Superior temporal gyrus (tissue), 1 donor: ENCODE measurements around the gene WDR5.

Source experiments
- DNase-seq: peaks from one replicate; pipeline ENCODE4 v3.0.0-alpha.2; 2016; ENCODE audit errors: extremely low spot score

WDR5 gene

DNA sequence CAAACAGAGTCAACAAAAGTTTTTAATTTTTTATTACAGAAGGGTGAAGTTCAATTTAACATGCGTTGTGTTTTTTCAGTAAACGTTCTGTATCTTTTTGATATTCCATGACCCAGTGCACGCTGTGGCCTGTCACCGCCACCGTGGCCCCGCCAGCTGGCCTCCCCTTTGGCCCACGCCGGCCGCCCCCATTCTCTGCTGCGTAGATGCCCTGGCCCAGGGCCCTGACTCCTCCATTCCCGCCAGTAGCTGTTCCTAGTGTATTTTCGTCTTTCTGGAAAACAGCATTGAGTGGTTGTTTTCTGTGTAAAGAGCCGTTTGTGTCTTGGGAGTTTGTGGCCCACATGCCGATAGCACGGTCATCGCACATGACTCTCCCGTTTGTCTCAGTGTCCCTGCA is 22.4 kb downstream of the WDR5 start:
- DNase-seq = no peak

DNA sequence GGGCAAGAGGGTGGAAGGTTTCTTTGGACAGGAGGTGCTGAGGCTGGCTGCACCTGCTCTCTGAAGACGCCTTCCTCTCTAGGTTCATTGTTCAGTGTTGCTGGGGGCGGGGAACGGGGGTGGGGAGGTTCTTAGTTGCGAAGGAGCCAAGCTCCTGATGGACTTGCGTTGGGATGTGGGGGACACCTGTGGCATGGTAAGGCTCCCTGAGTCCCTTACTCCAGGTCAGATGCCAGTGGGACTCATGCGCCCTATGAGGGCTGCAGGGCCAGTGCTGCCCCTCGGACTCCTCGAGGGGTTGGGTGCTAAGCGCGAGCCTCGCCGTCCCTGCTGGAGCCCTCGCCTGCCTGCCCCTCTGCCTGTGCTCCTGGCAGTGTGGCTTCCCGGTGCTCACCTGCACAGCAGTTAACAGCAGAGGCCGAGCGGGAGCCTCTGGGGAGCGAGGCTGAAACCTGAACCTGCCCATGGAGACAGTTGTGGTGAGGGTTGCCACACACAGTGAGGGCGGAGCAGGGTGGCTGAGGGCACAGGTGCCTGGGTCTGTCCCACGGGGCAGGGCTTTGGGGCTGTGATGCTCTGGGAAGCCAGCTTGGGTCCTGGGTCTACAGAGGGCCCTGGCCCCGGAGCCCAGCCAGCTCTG is 23.0 kb downstream of the WDR5 start:
- no peak for DNase-seq

DNA sequence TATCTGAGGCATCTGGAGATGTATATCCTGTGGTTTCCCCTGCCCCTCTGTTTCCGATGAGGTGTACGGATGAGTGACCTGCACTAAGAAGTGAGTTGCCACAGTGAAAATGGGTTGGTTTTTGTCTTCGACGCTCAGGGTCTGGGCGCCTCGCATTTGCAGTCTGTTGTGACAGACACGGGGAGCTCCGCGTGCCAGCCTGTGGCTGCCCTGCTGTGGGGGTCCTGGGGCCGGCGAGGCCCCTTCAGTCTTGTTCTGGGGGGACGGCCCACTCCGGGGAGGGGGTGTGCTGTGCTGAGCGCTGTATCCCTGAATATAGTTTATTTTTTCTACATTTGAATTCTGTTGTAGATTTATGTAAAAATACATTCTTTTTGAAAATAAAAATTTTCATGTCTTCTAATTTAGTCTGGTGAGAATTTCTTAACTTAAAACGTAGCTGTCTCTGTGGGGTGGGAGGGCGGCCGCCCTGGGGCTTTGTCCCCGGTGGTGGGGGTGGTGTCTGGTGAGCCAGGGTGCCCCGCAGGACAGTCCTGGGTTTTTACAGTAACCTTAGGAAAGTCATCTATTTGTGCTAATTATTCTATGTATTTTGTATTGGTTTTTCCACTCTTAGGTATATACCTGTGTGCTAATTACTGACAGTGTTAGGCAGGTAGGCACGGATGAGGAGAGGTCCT is 23.8 kb downstream of the WDR5 start:
- DNase-seq = no peak

DNA sequence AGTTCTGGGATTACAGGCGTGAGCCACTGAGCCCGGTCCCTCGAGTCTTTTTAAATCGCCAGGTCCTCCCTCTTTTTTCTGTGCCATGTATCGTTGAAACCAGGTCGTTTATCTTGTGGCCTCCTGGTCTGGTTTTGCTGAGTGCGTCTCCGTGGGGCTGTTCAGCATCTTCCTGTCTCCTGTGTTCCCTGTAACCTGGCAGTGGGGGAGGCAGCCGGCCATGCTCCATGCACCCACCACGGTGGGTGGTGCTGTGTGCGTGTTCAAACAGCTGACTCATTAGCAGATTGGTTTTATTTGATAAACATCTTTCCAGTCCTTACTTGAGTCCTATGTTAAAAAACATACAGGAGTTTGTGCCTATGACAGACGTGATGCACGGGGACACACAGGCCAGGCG is 25.8 kb downstream of the WDR5 start:
- no peak for DNase-seq

DNA sequence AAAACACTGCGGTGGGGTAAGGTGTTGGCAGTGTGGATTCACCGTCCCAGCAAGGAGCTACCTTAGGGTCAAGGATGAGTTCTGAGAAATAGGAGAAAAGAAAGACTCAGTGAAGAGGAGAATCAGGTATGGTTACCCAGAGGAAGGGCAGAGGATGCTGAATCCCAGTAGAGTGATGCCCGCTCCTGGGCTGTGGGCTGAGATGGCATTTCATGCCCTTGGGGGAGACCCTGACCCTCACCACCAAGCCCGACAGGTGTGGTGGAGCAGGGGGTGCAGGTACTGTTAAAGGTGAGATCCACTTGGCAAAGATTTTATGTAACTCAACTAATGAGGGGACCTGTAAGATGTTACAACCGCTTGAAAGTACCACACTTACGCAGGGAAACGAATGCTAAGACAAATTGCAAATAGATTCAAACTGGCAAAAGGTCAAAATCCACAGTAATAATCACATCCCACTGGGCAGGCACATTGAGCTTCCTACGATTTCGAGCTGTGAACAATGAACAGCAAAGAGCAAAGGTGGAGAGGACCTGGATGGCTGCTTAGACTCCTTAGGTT is 26.4 kb downstream of the WDR5 start:
- no peak for DNase-seq

DNA sequence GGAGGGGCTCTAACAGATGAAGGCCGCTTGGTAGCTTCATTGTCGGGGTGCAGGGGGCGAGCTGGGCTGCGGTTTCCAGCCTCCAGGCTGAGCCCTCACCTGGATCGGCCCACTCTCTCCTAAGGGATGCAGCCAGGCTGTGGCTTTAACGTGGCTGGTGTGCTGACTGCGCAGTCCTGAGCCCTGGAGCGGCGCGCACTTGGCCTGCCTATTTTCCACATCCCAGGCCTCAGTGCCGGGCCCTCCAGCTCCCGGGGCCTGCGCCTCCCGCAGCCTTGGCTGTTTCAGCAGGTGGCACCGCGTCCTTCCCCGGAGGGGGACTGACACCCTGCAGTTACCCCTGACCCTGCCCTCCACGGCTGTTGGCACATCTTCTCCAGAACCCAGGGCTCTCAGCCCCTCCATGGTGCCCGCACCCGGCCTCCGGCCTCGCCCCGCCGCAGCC is 27.1 kb downstream of the WDR5 start:
- no peak for DNase-seq

DNA sequence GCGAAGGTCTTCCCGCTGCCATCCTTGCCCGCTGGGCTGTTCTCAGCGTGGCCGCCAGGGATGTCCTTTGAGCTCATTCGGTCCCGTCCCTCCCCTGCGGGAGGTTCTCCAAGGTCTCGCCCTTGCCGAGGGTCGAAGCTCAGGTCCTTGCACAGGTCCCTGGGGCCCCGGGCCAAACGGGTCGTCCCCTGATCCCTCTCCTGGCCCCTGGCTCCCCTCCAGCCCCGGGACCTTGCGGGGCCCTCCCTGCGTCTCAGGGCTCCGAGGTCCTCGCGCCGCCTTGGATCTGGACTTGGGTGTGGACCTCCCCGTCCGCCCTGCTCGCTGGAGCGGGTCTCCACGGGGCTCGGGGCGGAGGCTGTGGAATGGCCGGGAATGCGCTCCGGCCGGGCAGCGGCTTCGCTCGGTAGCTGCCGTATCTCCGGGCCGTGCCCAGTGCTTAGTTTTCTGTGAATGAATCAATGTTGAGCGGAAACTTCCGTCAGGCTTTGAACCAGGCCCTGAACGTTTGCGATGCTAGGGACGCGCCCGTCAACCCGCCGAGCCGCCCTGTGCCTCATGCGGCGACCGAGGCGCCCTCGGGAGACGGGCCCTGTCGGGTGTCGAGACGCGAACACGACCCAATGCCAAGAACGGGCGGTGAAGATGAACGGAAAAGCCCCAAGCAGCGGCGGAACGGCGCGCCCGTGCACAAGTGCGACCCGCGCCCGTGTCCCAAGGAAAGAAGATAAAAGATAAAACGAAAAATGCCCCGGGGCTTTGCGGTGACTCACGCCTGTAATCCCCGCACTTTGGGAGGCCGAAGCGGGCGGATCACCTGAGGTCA is 27.7 kb downstream of the WDR5 start:
- DNase-seq = peak; percentile 38

DNA sequence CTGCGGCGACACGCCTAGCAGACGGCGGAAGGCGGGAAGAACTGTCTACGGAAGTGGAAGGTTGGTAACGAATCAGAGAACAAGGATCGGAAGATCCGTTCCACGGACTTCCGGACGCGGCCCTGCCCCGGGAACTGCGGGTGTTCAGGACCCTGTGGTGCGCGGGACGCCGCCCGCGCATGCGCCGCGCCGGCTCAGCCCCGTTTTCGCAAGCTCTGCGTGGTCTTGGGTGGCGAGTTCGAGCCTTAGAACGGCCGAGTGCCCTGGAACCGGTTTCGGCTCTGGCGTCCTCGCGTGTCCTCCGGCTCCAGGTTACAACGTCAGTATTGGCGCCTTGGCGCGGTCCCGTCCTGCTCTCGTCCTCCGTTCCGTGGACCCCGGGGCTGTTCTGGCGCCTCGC is 29.0 kb downstream of the WDR5 start:
- DNase-seq = no peak

DNA sequence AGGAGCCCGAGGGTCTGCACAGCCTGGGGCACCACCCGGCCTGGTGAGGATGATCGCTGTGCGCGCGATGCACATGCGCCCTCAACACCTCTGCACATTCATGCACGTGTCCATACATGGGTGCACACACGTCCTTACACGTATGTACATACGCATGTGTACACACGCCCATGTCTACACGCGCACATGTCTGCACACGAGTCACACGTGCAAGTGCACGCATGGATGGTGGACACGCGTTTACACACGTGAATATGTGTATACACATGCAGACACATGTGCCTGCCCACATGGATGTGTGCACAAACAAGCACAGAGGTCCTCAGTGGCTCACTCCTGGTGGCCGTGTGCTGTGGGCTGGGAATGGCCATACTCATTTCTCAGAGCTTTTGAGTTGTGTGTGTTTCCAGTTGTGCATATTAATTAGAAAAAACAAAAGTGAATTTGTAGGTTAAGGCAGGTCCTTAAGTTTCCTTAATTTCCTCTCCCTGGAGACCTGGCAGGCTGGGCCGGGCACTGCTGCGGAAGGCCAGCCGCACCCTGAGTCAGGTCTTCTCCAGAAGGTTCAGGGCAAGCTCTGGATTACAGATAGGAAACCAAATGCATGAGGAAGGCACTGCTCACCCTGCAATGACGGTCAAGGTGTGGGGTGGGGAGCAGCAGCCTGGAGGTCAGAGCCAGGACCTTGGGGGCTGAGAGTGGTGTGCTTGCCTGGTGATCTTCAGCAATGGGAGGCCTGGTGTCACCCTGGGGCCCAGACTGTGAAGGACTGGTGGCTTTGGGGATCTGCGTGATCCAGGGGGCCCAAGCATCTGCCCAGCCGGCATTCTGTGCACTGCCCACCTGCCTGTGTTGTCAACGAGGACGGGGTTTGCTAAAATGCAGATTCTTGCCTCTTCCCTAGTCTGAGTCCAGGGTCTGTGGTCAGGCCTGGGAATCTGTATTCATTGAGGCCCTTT is 29.8 kb downstream of the WDR5 start:
- DNase-seq = peak; percentile 33

DNA sequence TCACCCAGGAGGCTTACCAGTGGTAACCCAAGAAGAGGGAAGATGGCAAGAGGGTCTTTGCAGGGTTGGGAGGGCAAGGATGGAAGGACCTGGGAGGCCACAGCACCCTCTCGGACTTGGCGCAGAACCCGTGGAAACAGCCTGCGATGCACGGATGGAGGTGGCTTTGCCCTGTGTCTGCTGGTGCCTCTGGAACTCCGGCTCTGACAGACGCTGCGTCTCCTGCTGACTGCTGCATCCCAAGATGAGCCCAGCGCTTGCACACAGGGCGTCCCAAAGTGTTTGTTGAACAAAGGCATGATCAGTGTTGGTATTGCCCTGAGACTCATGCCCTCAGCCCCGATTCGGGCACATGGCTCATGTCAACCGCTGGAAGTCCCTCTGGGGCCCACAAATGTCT is 30.5 kb downstream of the WDR5 start:
- no peak for DNase-seq

DNA sequence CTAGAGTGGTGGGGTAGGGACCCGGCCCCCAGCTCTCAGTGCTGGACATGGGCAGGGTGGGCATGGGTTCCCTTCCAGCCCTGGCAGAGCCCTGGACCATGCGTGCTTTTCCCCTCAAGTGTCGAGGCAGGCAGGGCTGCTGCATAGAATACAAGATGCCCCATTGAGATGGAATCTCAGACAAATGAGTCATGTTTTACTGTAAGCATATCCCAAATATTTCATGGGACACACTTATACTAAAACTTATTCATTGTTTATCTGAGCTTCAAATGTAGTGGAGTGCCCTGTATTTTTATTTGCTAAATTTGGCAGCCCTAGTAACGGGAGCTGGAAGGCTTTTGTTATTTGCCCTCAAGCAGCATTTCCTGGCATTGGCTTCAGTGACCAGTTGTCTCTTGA is 31.6 kb downstream of the WDR5 start:
- no peak for DNase-seq

DNA sequence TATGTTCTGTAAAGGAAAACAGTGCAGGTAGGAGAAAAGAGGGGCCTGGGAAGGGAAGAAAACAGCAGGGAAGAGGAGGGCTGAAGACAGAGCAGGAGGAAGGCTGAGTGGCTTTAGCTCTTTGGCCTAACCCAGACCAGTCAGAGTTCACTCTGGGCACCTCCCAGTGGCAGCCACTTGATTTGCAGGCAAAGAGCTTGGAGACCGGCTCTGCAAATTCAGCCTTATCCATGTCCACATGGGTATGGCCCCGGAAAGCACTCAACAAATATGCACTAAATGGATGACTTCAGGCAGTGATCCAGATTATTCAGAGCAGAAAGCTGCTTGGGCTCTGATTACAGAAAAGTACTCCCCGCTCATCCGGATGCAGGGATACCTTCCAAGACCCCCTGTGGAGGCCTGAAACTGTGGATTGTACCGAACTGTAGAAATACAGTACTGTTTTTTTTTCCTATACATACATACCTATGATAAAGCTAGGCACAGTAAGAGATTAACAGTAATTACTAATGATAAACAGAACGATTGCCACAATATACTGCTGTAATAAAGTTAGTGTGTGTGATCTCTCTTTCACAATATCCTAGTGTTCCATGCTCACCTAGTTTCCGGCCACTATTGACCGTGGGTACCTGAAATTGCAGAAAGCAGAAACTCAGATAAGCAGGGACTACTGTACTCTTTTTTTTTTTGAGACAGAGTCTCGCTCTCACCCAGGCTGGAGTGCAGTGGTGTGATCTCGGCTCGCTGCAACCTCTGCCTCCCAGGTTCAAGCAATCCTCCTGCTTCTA is 33.1 kb downstream of the WDR5 start:
- DNase-seq = no peak

DNA sequence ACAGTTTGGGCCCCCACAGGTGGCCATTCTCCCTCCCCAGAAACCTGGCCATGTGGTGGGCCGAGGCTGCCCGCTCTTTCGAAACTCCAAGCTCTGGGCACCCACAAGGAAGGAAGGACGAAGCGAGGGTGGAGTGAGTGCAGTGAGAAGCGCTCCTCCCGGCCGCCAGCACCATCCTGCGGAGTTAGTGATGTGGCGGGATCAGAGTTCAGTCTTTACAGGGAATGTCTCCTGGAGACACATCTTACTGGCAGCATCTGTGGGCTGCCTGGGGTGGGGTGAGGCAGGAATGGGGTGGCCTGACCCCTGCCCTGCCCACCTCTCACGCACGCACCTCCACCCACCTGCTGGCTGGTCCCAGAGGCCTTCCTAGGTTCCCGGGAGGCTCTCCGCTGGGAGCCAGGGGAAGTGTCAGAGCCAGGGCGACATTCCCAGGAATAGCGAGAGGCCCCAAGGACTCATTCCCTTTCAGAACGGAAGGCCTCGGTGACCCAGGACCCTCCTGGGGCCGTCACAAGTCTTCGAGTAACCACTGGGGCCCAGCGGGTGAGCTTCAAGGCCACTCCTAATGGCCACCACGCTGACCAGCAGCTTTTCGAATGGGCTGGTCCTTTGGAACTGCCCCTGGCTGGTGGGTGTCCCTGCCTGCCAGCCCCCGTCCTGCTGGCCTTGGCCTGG is 34.0 kb downstream of the WDR5 start:
- DNase-seq = no peak

DNA sequence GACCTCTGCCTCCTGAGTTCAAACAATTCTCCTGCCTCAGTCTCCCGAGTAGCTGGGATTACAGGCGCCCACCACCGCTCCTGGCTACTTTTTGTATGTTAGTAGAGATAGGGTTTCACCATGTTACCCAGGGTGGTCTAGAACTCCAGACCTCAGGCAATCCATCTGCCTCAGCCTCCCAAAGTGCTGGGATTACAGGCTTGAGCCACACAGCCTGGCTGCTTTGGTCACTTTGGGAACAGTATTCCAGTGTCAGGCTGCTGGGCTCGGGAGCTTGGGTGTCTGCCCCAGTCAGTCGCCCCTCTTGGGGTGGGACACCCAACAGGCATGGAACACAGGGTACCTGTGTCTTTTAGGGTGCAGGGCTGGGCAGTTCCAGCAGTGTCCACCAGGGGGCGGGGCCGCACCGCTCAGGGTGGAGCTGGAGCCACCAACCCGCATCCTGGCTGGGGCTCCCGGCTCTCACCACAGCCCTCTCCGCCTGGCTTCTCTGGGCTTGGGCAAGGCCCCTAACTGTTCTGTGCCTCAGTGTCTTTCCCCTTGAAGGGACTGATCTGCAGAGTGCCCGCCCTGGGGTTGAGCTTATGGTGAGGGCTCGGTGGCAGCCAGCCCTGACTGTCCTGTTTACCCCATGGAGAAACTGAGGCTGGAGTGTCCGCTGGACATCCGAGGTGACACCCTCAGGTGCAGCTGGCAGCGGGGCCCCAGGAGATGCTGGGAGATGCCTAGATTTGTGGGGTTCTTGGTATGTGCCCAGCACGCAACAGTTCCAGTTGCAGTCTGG is 34.8 kb downstream of the WDR5 start:
- no peak for DNase-seq

DNA sequence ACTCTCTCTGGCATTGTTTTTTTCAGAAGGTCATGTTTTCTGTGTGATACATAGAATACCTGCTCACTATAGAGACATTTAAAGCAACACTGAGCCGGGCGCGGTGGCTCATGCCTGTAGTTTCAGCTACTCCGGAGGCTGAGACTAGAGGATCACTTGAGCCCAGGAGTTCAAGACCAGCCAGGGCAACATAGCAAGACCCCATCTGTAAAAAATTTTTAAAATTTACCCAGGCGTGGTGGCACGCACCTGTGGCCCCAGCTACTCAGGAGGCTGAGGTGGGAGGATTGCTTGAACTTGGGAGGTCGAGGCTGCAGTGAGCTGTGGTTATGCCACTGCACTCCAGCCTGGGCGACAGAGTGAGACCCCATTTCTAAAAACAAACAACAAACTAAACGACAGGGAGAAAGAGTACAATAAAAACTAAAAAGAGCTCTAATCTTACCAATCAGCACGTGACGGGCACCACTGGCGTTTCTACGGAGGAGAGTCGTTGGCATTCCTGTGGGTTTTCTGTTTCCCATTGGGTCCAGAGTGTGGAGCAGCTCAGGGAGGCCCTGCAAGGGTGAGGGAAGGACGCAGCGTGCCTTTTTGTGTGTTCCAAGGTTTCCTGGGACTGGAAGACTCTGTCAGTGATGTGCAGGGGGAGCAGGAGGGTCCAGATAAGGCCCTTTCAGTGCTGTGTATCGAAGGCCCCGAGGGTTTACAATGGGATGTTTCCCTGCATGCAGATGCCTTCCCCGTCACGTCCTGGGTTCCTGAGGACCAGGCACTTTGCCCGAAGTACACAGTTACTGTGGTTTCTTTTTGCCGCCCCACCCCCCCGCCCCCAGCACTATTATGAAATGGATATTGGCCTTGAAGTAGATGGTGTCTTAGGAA is 35.7 kb downstream of the WDR5 start:
- DNase-seq = no peak

DNA sequence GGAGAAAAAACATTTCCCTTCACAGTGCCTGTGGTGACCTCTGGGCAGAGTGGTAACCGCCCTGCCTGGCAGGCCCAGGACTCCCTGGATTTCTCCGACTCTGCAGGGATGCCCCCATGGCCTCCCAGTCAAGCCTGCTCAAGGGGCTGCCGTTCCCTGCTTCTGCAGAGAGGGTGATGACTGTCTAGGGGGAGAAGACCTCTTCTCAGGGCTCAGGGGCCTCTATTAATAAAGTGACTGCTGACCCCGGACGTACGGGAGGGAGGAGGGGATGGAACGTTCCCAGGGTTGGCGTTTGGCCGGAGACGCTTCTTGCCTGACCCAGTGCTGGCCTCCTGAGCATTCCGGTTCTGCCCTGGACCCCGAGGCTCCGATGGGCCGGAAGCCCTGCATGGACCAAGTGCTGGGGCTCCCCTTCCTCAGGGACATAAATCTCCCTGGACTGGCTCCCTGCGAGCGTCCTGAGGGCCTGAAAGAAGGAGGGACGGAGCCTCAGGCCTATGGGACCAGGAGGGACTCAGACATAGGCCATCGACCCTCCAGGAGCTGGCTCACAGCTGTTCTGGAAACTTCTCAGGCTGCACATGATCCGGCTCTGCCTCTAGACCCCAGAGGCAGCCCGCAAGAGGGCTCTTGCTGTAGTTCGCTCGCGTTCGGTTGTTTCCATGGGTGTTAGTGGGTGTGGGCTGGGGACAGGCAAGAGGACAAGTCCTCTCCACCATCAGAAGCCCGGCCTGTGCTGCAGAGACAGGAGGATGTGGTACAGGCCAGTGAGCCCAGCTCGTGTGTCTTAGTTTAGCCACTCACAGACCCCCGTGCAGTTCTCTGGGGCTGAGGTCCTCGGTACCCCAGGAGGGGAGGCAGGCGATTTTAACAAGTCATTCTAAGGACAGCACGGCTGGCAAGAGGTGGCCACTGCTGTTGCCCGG is 36.6 kb downstream of the WDR5 start:
- no peak for DNase-seq
